ENCODE measurements around the gene LPCAT2.

Gene LPCAT2

DNA sequence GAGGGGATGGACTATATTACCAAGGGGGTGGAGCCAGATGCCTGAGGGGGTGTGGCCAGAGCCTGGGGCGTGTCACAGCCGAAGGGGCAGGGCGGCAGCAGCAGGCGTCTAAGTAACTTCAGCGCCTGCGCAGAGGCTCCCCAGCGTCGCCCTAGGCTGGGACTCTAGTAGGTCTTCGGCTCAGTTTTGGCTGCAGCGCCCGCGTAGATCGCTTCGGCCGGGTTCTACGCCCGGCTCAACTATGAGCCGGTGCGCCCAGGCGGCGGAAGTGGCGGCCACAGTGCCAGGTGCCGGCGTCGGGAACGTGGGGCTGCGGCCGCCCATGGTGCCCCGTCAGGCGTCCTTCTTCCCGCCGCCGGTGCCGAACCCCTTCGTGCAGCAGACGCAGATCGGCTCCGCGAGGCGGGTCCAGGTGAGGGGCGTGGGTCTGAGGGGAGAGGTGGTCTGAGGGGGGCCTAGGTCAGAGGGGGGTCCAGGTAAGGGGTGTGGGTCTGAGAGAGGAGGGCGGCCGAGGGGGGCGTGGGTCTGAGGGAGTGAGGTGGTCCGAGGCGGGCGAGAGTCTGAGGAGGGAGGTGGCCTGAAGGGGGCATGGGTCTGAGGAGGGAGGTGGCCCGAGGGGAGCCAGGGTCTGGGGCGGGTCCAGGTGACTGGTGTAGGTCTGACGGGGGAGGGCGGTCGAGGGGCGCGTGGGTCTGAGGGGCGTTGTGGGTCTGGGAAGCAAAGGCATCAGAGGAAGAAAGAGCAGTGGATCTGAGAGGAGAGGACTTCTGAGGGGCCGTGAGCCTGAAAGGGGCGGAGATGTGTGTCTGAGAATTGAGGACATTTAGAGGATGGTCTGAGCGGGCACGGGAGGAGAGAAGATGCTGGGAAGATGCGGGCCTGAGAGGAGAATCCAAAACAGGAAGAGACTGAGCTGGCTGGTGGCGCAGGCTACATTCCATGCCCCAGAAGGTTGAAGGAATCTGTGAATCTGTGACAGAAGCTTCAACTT, at the start of gene LPCAT2:
LPCAT2 (plus strand) TSS at position 132 of the 991 bp plus-strand sequence; CDS start at position 242, 110 bp downstream.
- ATAC-seq, result peak; percentile 17 to 33

DNA sequence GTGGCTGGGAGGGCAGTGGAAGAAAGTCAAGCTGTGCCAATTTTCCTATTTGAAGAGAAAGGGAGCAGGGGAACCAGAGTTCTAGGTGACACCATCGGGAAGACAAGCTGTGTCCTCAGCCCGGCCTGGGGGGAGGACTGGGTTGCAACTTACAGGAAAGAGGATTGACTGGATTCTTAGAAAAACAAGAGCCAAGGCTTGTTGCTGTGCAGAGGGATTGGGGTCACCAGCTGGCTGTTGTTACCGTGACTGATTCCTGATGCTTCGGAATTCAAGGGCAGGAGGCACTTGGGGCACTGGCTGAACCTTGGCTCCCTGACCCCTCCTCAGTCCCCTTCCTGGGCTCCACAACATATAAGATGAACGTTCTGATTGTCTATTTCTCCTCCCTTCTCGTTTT, 46.6 kb upstream of the LPCAT2 start:
- ATAC-seq, result no peak

DNA sequence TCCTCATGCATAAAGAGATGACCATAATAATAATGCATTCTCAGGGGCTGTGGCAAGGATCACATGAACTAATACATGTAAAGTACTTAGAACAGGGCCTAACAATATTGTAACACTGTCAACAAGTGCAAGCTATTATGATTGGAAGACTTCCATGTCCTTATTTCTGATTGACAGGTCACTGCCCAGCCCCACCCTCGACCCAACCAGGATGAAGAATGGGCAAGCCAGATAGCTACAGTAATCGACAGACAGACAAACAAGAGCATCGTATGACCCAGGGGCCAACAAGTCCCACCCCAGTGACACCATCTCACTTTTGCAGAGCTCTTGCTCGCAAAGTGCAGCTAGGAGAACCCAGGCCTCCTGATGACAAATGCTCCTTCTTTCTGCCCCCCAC, 44.5 kb upstream of the LPCAT2 start:
- no peak for ATAC-seq

DNA sequence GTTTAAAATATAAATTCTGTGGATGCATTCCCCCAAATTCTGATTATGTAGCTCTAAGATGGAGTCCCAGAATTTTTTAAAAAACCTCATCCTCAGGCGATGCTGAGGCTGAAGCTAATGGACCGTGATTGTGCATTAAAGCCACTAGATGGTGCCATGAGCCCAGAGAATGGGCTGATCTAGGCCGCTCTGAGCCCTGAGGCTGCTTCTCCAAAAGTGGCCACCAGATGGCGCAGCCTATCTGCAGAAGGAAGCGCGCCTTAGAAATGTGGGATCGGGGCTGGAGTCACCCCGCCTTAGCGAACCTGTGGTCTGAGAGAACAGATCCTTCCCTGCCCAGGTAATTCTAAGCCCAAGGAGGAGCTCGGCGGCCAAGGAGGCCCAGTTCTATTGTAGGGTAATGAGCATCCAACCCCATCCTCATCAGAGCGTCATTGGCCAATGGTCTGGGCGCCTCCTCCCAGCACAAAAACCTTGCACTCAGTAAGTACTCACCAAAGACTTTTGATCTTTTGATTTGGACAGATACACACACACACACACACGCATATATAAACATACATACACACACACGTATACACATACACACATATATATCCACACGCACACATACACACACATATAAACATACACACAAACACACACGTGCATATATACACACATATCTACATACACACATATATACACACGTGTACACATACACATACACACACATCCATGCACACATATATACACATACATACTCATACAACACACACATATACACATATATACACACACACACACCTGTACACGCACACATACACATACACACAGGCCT, 43.6 kb upstream of the LPCAT2 start:
- ATAC-seq, result peak; percentile 79 to 88

DNA sequence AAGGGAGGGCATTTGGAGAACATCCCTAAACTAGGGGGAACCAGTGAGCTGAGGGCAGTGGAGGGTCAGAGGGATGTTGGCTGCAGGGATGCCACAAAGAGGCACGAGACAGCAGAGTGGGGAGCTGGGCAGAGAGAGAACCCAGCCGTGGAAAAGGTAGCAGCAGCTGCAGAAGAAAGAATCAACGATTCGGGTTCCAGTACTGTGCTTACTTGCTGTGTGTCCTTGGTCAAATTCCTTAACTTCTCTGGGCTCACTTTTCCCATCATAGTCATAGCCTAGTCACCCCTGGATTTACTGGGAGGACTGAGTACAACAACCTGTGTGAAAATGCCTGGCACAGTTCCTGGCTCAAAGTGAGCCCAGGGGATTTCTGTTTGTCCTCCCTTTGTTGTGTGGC, 42.7 kb upstream of the LPCAT2 start:
- no peak for ATAC-seq

DNA sequence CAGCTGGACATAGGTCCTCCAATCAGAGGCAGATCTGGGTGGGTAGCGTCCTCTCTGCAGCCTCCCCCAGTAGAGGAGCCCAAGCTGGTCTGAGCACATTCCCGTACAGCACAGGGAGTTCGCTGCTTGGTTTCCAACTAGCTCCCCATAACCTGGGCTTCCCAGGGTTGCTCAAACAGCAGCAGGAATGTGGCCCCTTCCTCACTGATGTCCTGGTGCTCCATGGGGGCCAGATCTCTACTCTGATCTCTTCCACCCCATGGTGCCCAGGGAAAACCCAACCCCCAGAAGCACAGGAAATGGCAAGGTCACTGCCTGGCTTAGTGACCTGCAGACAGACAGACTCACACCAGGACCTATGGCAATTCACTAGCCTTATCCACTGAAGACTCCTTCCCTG, 41.0 kb upstream of the LPCAT2 start:
- no peak for ATAC-seq

GRCh38 chr16:55468352-55468990, 40.4 kb upstream of the LPCAT2 start:
- ATAC-seq, result no peak

DNA sequence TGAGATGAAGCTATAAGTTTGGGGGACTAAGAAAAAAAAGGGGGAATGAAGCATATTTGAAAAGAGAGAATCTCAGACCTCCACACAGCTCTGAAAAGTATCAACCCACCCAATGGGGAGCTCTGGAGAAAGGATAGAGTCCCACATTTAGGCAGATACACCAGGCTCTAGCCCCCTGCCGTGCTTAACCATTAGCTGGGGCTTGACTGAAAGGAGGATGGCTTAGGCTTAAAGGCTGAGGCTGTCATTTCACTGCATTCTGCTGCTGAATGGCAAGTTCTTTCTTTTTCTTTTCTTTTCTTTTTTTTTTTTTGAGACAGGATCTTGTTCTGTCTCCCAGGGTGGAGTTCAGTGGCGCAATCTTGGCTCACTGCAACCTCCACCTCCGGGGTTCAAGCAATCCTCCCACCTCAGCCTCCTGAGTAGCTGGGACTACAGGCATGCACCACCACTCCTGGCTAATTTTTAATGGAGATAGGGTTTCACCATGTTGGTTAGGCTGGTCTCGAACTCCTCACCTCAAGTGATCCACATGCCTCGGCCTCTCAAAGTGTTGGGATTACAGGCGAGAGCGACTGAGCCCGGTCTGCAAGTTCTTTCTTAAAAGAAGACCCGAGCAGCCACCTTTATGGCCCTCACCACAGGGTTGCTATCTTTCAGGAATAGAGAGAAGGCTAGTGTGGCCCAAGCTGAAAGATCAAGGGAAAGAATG, 38.9 kb upstream of the LPCAT2 start:
- no peak for ATAC-seq

DNA sequence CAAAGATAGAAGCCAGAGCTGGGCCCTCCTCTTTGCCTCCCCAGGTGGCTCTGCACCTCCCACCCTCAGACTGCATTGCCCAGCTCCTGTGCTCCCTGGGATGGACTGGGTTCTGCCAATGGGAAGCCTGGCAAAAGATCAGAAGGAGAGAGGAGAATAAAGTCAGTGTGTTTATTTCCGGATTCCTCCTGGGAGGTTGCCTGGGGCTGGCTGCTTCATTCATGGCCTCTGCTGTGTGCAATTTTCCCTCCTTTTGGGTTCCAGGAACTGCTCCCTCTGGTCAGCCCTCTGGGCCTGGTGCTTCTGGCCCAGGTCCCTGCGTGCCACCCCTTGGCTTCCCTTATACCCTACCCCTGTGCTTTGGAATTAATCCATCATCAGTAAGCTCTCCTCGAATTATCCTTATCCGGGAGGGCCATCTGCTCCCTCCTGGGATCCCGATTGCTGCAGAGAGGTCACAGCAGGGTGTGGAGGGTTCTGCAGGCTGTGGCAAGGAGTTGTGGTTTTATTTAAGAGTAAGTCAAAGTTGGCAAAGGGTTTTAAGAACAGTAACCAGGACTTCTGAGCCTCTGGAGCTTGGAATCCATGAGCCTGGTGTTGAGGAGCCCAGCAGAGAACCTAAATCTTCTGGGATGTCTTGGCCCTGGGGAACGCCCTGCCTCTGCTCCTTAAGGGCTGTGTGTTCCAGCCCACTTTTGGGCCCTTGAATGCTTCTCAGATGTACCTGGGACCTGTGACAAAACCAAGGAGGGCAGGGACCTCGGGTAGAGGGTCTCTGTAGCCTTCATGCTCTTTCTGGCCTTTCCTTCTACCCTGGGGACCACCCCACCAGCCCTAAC, 38.1 kb upstream of the LPCAT2 start:
- no peak for ATAC-seq

- ATAC-seq, result peak; percentile 23 to 54
These were observed 37.3 kb upstream of the LPCAT2 start for GRCh38 chr16:55471448-55472097.

DNA sequence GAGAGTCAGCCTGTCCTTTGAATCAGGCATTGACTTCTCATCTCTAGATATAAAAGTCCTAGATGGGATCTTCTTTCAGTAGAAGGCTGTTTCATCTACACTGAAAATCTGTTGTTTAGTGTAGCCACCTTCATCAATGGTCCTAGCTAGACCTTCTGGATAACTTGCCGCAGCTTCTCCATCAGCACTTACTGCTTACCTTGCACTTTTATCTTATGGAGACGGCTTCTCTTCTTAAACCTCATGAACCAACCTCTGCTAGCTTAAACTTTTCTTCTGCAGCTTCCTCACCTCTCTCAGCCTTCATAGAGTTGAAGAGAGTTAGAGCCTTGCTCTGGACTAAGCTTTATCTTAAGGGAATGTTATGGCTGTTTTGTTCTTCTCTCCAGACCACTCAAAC, 35.3 kb upstream of the LPCAT2 start:
- no peak for ATAC-seq

- ATAC-seq, result no peak
These were observed 34.1 kb upstream of the LPCAT2 start for GRCh38 chr16:55474821-55475220.

DNA sequence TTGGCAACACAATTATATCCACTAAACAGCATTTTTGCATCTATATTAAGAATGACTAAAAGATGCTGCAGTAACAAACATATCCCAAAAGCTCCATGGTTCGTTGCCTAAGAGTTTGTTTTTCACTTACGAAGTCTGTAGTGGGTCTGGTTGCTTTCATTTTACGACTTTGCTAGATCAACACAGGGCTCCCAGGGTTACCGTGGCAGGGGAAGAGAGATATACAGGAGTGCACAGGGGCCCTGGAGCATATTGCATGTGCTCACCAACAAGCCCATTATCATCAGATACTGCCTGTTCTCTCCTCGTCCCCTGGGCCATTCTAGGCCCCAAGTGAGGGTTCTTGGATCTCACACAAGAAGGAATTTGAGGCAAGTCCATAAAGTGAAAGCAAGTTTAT, 33.0 kb upstream of the LPCAT2 start:
- no peak for ATAC-seq

- ATAC-seq, result no peak
These were observed 32.0 kb upstream of the LPCAT2 start for GRCh38 chr16:55476625-55477533.

DNA sequence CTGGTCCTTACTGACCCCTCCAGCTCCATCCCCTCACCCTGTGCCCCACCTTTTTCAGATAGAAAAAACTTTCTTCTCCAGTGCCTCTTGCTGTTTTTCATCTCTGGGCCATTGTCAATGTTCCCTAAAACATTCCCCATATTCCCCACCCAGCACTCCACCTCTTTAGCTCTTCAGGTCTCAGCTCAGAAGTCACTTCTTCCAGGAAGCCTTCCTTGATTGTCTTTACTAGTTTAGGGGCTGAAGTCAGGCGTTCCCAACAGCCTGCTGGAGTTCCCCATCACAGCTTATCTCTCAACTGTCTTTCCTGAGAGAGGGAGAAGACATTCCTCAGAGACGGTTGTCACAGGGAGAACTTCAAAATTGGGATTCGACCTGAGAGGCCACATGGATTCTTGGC, 31.1 kb upstream of the LPCAT2 start:
- ATAC-seq, result no peak

DNA sequence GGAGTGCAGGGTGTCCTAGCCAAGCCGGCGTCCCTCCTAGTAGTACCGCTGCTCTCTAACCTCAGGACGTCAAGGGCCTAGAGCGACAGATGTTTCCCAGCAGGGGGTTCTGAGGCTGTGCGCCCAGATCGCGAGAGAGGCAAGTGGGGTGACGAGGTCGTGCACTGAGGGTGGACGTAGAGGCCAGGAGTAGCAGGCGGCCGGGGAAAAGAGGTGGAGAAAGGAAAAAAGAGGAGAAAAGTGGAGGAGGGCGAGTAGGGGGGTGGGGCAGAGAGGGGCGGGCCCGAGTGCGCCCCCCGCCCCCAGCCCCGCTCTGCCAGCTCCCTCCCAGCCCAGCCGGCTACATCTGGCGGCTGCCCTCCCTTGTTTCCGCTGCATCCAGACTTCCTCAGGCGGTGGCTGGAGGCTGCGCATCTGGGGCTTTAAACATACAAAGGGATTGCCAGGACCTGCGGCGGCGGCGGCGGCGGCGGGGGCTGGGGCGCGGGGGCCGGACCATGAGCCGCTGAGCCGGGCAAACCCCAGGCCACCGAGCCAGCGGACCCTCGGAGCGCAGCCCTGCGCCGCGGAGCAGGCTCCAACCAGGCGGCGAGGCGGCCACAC, 29.9 kb upstream of the LPCAT2 start, which contains the start of gene MMP2:
MMP2 (plus strand) TSS at position 372 of the 603 bp plus-strand sequence. CDS start 282 bp downstream, outside the sequence.
- ATAC-seq, result no peak

DNA sequence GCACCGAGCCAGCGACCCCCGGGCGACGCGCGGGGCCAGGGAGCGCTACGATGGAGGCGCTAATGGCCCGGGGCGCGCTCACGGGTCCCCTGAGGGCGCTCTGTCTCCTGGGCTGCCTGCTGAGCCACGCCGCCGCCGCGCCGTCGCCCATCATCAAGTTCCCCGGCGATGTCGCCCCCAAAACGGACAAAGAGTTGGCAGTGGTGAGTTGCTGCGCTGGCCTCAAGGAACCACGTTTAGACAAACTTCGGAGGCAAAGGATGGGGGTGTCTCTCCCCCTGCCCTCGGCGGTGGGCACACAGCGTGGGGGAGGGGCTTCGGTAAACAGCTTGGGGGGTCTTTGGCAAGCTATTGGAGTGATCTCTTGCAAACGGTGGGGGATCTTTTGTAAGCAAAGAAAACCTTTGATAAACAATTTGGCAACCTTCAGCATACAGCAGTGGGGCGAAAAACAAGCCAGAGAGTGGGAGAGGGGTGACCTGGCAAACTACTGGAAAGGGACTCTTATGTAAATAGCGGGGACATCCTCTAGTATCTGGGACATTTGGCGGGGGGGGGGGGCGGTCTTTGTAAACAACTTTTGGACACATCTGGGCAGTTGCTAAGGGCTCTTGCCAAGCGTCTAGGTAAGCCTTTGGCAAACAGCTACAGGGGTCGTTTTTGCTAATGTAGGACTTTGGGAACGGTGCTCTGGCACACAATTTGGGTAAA, 29.3 kb upstream of the LPCAT2 start:
- ATAC-seq, result no peak

DNA sequence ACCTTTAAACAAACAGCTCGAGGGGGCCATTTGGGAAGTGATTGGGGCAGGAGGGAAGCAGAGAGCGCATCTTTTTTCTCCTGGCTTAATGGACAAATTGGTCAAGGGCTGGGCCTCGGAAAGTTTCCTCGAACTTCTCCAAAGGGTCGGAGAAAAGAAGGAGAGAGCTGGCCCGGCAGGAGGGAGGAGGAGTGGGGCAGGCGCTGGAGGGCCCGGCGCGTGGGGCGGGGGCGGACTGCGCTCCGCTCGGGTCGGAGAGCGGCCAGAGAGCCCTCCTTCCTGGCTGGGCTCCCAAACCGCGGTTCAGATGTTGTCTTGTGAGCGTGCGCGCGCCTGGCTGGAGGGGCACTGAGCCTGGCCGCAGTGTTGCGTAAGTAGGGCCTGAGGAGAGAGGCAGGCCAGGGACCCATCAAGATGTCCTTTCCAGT, 28.6 kb upstream of the LPCAT2 start:
- no peak for ATAC-seq

Measured in activated CD4-positive, CD25-positive, alpha-beta regulatory T cell treated with anti-CD3 and anti-CD28 coated beads, Interleukin-2, amount 50 U/mL, for 24 hours (primary cell).